Gastroesophageal sphincter (tissue), 3 donors: ENCODE data around the gene LBHD2.

ENCODE experiments used
- POLR2A ChIP-seq, 2 donors: fragments of 450-650 bp; IDR thresholded peaks; one replicate each; pipeline ENCODE4 v1.6.1; 2017; ENCODE audit warnings: antibody characterized with exemption in 2 of 2, mild to moderate bottlenecking in 2 of 2, moderate library complexity in 1 of 2
- POLR2AphosphoS5 ChIP-seq: sonication (generic); formaldehyde crosslinking; IDR thresholded peaks from one replicate; pipeline ENCODE4 v1.6.1; 2017; ENCODE audit warnings: antibody characterized with exemption
- TF ChIP-seq, protein P1 (sequence below), 4 experiments: fragments of 200-600 bp in 2 of 4; fragments of 450-650 bp in 2 of 4; sonication (generic) in 1 of 4; IDR thresholded peaks; one replicate each; pipeline ENCODE4 v1.5.1; 2017 to 2019; ENCODE audit warnings: antibody characterized with exemption in 4 of 4, mild to moderate bottlenecking in 2 of 4, moderate library complexity in 2 of 4

DNA sequence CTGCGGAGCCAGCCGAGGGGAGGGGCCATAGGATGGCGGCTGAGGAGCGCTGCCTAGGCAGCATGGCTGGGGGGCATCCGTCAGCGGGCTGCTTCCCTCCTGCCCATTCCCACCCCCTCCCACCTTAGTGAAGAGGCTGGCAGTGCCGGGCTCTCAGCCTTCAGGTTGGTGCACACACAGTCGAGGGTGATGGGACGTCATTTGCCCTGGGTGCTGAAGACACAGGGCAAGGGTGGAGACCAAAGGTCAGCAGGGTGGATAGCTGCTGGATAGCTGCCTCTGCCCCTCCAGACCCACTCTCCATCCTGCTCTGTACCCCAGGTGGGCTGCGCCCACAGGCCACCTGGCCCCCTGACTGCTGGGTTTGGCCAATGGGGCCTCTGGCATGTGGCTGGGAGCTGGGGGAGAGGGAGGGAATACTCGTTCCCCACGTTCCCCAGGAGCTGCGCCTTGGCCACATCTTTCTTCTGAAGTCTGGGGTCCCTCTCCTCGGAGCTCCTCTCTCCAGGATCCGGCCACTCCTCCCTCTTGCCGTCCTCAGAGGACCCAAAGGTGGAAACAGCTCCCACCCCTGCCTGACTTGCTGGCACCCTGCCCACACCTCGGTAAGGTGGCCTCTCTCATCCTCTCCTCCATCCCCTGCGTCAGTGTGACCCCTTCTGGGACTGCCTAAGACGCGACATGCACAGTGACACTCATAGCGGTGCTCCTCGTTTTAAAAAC is 15.5 kb upstream of the LBHD2 start:
- TF ChIP-seq POLR2AphosphoS5 (no peak), POLR2A (IDR thresholded peaks at IDR 0.05) (no peak)
- TF ChIP-seq, protein P1, sequence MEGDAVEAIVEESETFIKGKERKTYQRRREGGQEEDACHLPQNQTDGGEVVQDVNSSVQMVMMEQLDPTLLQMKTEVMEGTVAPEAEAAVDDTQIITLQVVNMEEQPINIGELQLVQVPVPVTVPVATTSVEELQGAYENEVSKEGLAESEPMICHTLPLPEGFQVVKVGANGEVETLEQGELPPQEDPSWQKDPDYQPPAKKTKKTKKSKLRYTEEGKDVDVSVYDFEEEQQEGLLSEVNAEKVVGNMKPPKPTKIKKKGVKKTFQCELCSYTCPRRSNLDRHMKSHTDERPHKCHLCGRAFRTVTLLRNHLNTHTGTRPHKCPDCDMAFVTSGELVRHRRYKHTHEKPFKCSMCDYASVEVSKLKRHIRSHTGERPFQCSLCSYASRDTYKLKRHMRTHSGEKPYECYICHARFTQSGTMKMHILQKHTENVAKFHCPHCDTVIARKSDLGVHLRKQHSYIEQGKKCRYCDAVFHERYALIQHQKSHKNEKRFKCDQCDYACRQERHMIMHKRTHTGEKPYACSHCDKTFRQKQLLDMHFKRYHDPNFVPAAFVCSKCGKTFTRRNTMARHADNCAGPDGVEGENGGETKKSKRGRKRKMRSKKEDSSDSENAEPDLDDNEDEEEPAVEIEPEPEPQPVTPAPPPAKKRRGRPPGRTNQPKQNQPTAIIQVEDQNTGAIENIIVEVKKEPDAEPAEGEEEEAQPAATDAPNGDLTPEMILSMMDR (IDR thresholded peaks at IDR 0.05): no peak
